22Rv1 (cell line): Measurements from ENCODE around the gene ITGAE.
"Not testable (repeated sequence)": the region's sequence is repeated elsewhere in the genome, so short reads cannot be mapped to it uniquely, and the experiment has no call there.

ENCODE experiments used
- CTCF ChIP-seq: fragments of 450-650 bp; IDR thresholded peaks from 2 replicates; pipeline ENCODE4 v1.5.1; 2017; ENCODE audit warnings: mild to moderate bottlenecking
- ZFX ChIP-seq: fragments of 450-650 bp; IDR thresholded peaks from 2 replicates; pipeline ENCODE4 v1.6.1; 2017; ENCODE audit warnings: antibody characterized with exemption, borderline replicate concordance

GRCh38 chr17:3705718-3705984 is 95.3 kb downstream of the ITGAE start:
- not testable (repeated sequence) for TF ChIP-seq CTCF, ZFX
